ES-I3 (cell line): ENCODE data around the gene SPTBN5.

Experiments used
- H3K36me3 ChIP-seq: 2 replicates; pipeline ENCODE4 v1.6.1; 2013; ENCODE audit warnings: mild to moderate bottlenecking, low read length, control low read depth, moderate library complexity; ENCODE audit not compliant: insufficient read depth
- H3K4me1 ChIP-seq: 2 replicates; pipeline ENCODE4 v1.6.1; 2013; ENCODE audit warnings: mild to moderate bottlenecking, control low read depth, low read length; ENCODE audit not compliant: insufficient read depth
- H3K9ac ChIP-seq: 2 replicates; pipeline ENCODE4 v1.6.1; 2013; ENCODE audit warnings: low read depth, mild to moderate bottlenecking, low read length, moderate library complexity
- H3K9me3 ChIP-seq: 2 replicates; pipeline ENCODE4 v1.6.1; 2013; ENCODE audit warnings: mild to moderate bottlenecking, low read length, moderate library complexity; ENCODE audit not compliant: control insufficient read depth, insufficient read depth

The SPTBN5 gene

DNA sequence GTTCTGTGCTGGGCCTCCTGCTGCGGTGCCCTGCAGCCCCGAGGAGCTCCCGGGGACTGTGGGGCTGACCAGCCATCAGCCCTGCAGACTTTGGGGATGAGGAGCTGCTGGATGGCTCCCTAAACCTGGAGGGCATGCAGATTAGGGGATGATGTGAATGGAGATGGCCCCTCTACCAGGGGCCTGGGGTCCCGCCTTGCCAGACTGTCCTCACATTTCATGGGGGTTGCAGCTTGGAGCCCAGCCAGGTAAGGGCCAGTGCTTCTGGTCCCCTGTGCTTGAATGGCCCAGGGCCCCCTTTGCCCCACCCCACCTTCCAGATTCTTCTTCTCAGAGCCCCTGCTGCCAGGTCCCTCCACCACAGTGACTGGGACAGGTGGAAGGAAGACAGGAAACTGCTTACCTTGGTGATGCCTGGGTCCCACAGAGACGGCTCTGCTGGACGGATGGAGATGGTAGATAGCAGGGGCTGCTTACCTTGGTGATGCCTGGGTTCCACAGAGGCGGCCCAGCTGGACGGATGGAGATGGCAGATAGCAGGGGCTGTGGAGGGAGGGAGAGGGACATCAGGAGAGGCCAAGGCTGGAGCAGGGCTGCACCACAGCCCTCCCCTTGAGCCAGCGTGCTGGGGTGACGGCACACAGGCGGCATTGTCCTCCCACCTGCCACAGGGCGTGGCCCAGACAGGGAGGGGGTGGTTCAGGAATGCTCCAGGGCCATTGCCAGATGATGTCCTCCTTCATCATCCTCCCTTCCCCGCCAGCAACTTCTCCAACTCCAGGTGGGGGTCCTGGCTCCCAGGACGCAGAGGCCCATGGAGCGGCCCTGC is at the start of gene SPTBN5:
TSS of gene SPTBN5 (minus strand) at position 632 of the 829 bp plus-strand sequence. CDS start at position 76, 556 bp downstream.
- no peaks in the 10 kb centered on the region for H3K36me3 ChIP-seq
- peaks cover 11% of the 10 kb centered on the region; the same call in 1 of the 2 replicates for H3K4me1 ChIP-seq

DNA sequence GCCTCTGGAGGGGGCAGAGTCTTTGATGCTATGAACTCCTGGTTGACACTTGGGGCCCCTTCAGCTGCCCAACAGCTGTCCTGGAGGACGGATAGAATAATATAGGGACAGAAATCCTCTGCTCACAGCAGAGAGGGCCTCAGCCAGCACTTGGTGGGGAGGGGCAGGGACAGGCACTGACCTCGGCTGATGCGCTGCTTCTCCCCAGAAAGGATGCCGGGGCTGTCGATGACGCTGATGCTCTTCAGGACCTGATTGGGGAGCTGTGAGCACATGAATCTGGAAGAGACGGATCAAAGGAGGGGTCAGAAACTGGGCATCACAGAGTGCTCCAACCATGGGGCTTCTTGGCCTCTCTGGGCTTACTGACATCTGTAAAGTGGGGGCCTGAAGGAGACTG is 49.0 kb upstream of the SPTBN5 start:
- no peak overlapping the region for H3K9ac ChIP-seq
- peaks cover 8% of the 10 kb centered on the region for H3K36me3 ChIP-seq
- H3K4me1 ChIP-seq, result peaks cover 20% of the 10 kb centered on the region
- no peaks in the 10 kb centered on the region for H3K9me3 ChIP-seq

More for the DNA sequence above, at the start of gene SPTBN5:
- Histone ChIP-seq H3K9me3 (no peaks in the 10 kb centered on the region), H3K9ac (no peak within 1 kb of the TSS)

DNA sequence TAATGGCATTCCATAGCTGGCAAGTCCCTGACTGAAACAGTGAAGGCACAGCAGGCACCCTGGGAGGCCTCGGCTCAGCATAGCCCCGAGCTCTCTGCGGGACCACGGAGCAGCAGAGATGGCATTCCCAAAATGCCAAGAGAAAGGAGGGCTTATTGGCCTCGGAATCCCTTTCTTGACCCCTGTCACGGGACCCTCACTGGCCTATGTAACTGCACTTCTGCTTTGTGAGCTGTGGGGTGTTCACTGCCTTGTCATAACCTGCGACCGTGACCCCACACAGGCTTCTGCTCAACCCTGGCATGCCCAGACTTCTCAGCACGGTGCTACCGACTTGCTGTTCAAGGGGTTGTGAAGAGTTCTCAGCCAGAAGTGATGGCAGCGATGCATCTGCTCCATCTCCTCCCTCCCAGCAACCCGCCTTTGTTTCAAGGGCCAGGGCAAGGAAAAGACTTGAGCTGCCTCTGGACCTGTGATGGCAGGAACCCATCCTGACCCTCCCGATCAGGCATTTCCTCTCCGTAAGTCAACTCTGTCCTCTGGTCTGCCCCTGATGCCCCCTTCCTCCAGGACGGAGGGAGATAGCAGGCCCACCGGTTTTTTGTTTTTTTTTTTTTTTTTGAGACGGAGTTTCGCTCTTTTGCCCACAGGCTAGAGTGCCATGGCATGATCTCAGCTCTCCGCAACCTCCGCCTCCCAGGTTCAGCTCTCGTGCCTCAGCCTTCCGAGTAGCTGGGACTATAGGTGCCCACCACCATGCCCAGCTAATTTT is 48.0 kb upstream of the SPTBN5 start:
- peaks cover 8% of the 10 kb centered on the region for H3K36me3 ChIP-seq
- H3K9ac ChIP-seq, result no peak overlapping the region
- no peaks in the 10 kb centered on the region for H3K9me3 ChIP-seq
- H3K4me1 ChIP-seq, result peaks cover 20% of the 10 kb centered on the region

DNA sequence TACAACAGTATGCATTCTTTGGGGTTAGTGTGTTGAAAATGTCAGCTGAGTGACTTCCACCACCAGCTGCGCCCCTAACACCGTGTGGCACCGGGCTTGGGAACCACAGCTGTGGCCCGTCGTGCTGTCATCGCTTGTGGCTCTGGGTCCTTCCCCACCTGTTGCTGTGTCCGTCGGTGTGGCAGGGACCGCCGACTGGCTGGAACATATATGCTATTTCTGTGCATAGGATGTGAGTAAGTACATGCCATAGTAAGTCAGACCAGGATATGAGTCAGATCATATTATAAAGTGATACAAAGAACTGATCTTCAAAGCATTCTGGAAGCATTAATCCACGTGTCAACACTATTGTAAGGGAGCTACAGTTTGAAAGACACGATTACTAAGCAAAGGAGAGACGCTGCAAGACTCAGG is 46.6 kb upstream of the SPTBN5 start:
- peaks cover 20% of the 10 kb centered on the region for H3K4me1 ChIP-seq
- peaks cover 8% of the 10 kb centered on the region for H3K36me3 ChIP-seq
- no peak overlapping the region for H3K9ac ChIP-seq
- no peaks in the 10 kb centered on the region for H3K9me3 ChIP-seq

DNA sequence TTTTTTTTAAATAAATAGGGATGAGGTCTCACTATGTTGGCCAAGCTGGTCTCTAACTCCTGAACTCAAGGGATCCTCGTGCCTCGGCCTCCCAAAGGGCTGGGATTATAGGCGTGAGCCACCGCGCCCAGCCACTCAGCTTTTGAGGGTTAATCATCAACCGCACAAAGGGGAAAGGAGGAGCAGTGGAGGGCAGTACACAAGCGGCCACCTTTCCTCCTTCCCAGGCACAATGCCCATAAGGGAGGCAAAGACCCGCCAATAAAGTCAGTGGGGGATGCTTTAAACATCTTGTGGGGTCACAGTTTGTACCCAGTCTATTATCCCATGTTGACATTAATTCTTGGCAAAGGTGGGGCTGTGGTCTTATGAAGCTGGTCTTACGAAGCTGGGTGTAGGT is 46.1 kb upstream of the SPTBN5 start:
- Histone ChIP-seq H3K36me3 (peaks cover 8% of the 10 kb centered on the region), H3K4me1 (peaks cover 20% of the 10 kb centered on the region)

DNA sequence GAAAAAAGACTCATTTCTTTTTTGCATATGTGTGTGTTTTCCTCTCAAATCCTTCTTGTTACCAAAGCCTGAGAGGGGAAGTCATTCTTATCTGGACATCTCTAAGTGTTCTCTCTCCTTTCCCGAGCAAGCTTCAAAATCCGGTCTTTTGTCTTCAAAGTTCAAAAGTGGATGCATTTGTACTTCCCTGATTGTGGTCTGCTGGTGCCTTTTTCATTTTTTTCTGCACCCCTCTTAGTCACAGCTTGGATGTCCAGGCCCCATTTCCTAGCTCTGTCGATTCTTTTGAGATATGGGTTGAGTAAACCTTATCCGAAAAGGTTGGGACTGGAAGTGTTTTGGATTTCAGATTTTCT is 43.7 kb upstream of the SPTBN5 start:
- no peak overlapping the region for H3K9ac ChIP-seq
- H3K9me3 ChIP-seq, result no peaks in the 10 kb centered on the region
- H3K36me3 ChIP-seq, result peaks cover 8% of the 10 kb centered on the region
- H3K4me1 ChIP-seq, result peaks cover 32% of the 10 kb centered on the region

More for the DNA sequence above, 46.1 kb upstream of the SPTBN5 start:
- H3K9me3 ChIP-seq, result no peaks in the 10 kb centered on the region
- H3K9ac ChIP-seq, result no peak overlapping the region

GRCh38 chr15:41936649-41937567 is 43.1 kb upstream of the SPTBN5 start:
- H3K36me3 ChIP-seq, result peaks cover 6% of the 10 kb centered on the region
- no peak overlapping the region for H3K9ac ChIP-seq
- peaks cover 31% of the 10 kb centered on the region for H3K4me1 ChIP-seq
- no peaks in the 10 kb centered on the region for H3K9me3 ChIP-seq

GRCh38 chr15:41936155-41936554 is 42.3 kb upstream of the SPTBN5 start:
- H3K9me3 ChIP-seq, result no peaks in the 10 kb centered on the region
- peaks cover 26% of the 10 kb centered on the region for H3K4me1 ChIP-seq
- no peak overlapping the region for H3K9ac ChIP-seq
- peaks cover 4% of the 10 kb centered on the region for H3K36me3 ChIP-seq

DNA sequence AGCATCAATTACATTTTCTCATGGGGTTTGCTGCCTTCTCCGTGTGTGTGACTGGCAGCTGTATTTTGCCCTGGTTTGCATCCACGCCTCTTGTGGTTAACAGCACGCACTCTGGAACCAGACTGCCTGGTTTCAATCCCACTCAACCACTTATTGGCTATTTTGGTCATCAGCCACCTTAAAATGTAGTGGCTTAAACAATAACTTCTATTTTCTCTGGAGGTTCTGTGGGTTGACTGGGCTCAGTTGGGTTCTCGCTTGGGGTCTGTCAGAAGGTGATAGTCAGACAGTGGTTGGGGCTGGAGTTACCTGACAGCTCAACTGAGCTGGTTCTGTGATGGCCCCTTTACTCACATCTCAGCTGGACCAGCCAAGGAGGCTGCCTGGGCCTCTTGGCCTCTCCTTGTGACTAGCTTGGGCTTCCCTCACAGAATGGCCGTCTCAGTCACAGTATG is 41.7 kb upstream of the SPTBN5 start:
- peaks cover 30% of the 10 kb centered on the region for H3K4me1 ChIP-seq
- H3K9me3 ChIP-seq, result no peaks in the 10 kb centered on the region
- H3K9ac ChIP-seq, result no peak overlapping the region
- peaks cover 4% of the 10 kb centered on the region for H3K36me3 ChIP-seq

DNA sequence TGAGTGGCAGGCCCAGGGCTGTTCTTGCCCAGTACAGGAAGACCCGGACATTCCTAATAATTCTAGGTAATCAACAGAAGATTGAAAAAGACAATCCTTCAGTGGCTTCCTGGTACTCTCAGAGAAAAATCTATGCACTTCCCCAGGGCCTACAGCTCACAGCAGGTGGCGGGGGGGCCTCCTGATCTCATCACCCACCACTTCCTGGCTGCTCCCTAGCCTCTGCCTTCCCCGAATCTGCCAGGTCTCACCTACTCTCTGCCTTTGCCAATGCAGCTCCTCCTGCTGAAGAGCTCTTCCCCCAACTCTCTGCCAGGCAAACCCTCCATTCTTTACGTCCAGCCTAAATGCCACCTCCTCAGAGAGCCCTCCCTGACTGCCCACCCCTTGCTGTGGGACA is 41.0 kb upstream of the SPTBN5 start:
- Histone ChIP-seq H3K36me3 (no peaks in the 10 kb centered on the region; the same call in 1 of the 2 replicates), H3K4me1 (peaks cover 30% of the 10 kb centered on the region), H3K9me3 (no peaks in the 10 kb centered on the region), H3K9ac (no peak overlapping the region)

- H3K4me1 ChIP-seq, result peaks cover 36% of the 10 kb centered on the region
- no peaks in the 10 kb centered on the region; the same call in 1 of the 2 replicates for H3K36me3 ChIP-seq
- no peaks in the 10 kb centered on the region for H3K9me3 ChIP-seq
- no peak overlapping the region for H3K9ac ChIP-seq
Observed at GRCh38 chr15:41933771-41934170, 39.9 kb upstream of the SPTBN5 start.

DNA sequence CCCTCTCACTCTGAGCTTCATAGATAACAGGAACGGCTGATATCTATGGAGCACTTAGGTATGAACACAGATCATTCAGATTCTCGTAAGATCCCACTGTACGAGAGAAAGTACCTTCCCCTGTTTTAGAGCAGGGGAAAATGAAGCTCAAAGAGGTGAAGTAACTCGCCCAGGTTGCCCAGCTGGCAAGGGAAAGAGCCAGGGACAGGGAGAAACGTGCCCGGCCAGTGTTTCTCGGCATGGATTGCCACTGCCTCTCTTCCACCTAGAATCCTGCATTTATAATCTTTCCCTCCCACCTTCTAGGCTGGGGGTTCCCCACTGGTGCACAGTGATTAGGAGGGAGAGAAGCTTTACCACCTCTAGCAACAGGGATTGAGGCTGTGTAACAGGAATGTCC is 39.5 kb upstream of the SPTBN5 start:
- Histone ChIP-seq H3K4me1 (peaks cover 40% of the 10 kb centered on the region), H3K9ac (peak overlapping the region; percentile 1; the same call in 1 of the 2 replicates)

GRCh38 chr15:41932511-41933289 is 38.8 kb upstream of the SPTBN5 start:
- no peaks in the 10 kb centered on the region; the same call in 1 of the 2 replicates for H3K36me3 ChIP-seq
- peaks cover 43% of the 10 kb centered on the region for H3K4me1 ChIP-seq
- H3K9ac ChIP-seq, result peak overlapping the region; percentile 1; the same call in 1 of the 2 replicates
- no peaks in the 10 kb centered on the region for H3K9me3 ChIP-seq

More for the DNA sequence above, 39.5 kb upstream of the SPTBN5 start:
- Histone ChIP-seq H3K36me3 (no peaks in the 10 kb centered on the region; the same call in 1 of the 2 replicates), H3K9me3 (no peaks in the 10 kb centered on the region)
